Smooth muscle cell (in vitro differentiated cells): ENCODE measurements around the gene WDFY3. TPM values are rescaled to one million over a fixed set of nuclear protein-coding genes. Genes with fewer than 3 reads are reported as not detected.

ENCODE experiments used
- DNase-seq: peaks from one replicate; lab custom pipeline; 2025; ENCODE audit not compliant: unreplicated experiment; lab: John Stamatoyannopoulos, UW
- H2AFZ ChIP-seq: fragments of 200-600 bp; sonication (generic); 2 replicates; pipeline ENCODE4 v1.6.0; 2016; ENCODE audit warnings: antibody characterized with exemption, low read depth, mild to moderate bottlenecking
- H3F3A ChIP-seq: fragments of 200-600 bp; sonication (generic); 2 replicates; pipeline ENCODE4 v1.6.0; 2017; ENCODE audit warnings: antibody characterized with exemption, low read depth
- H3K27ac ChIP-seq: fragments of 200-600 bp; sonication (generic); 2 replicates; pipeline ENCODE4 v1.5.1; 2016; ENCODE audit warnings: low read depth, mild to moderate bottlenecking
- H3K27me3 ChIP-seq: fragments of 200-600 bp; sonication (generic); 2 replicates; pipeline ENCODE4 v1.6.1; 2016; ENCODE audit warnings: low read depth, mild to moderate bottlenecking
- H3K36me3 ChIP-seq: fragments of 200-600 bp; sonication (generic); 2 replicates; pipeline ENCODE4 v1.5.1; 2016; ENCODE audit warnings: low read depth
- H3K4me1 ChIP-seq: fragments of 200-600 bp; sonication (generic); 2 replicates; pipeline ENCODE4 v1.5.1; 2016; ENCODE audit warnings: low read depth
- H3K4me2 ChIP-seq: fragments of 200-600 bp; sonication (generic); 2 replicates; pipeline ENCODE4 v1.6.0; 2016; ENCODE audit warnings: mild to moderate bottlenecking
- H3K4me3 ChIP-seq: fragments of 200-600 bp; sonication (generic); 2 replicates; pipeline ENCODE4 v1.5.1; 2016; ENCODE audit warnings: mild to moderate bottlenecking
- H3K79me2 ChIP-seq: fragments of 200-600 bp; sonication (generic); 2 replicates; pipeline ENCODE4 v1.6.0; 2016; ENCODE audit warnings: low read depth, mild to moderate bottlenecking
- H3K9ac ChIP-seq: fragments of 200-600 bp; sonication (generic); 2 replicates; pipeline ENCODE4 v1.6.0; 2016; ENCODE audit warnings: low read depth
- H3K9me3 ChIP-seq: fragments of 200-600 bp; sonication (generic); replicated peaks from 2 replicates; pipeline ENCODE4 v1.5.1; 2016; ENCODE audit warnings: low read depth
- H4K20me1 ChIP-seq: fragments of 200-600 bp; sonication (generic); 2 replicates; pipeline ENCODE4 v1.6.0; 2016; ENCODE audit warnings: low read depth
- WGBS: methylation state at CpG from one replicate; pipeline ENCODE4 v1.1.7; 2016; ENCODE audit warnings: low lambda C conversion rate; 5-methylcytosine and 5-hydroxymethylcytosine counted together
- polyA plus RNA-seq: library from polyadenylated mRNA; unstranded; fragments of >200 nt; fragmentation: Nextera tagmentation; extraction: Ambion mirVana; gene quantifications from 2 replicates; pipeline ENCODE4 v1.2.1, GENCODE V29; 2016
- total RNA-seq: library from RNA; depleted of rRNA; stranded (reverse); fragments of >200 nt; gene quantifications from 2 replicates; pipeline ENCODE4 v1.2.3, GENCODE V29; 2014
- TF ChIP-seq, protein P1 (sequence below): fragments of 200-600 bp; sonication (generic); IDR thresholded peaks from 2 replicates; pipeline ENCODE4 v1.5.1; 2017; ENCODE audit warnings: borderline replicate concordance, mild to moderate bottlenecking, antibody characterized with exemption; ENCODE audit not compliant: insufficient read depth, poor library complexity, severe bottlenecking

The WDFY3 gene
- total and polyA plus RNA-seq, 2 experiments from 2014 or later: 4.0 to 63.9 TPM

DNA sequence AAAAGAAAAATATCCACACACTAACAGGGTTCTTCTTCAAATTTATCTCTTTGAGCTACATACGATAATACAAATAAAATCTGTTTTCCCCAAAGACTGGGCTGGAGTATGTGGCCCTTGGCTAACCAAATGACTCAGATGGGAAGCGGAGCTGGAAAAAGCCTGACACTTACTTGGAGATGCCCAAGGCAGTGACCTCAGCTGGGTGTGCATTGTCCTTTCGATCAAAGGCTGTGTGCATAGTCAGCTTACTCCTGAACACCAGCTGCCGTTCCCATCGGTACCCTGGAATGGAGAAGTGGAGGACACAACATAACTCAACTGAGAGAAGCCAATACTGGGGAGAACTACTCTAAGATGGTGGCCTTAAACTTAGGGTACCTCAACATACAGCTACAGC is 288.5 kb downstream of the WDFY3 start:
- no peaks in the 10 kb centered on the region for H3K79me2 ChIP-seq
- DNase-seq: no peak
- no peaks in the 10 kb centered on the region for H4K20me1 ChIP-seq
- H3K4me2 ChIP-seq: no peak overlapping the region
- peaks cover 12% of the 10 kb centered on the region for H3K4me1 ChIP-seq
- H2AFZ ChIP-seq: no peak overlapping the region
- peaks cover 26% of the 10 kb centered on the region for H3K36me3 ChIP-seq
- no peaks in the 10 kb centered on the region for H3K9me3 ChIP-seq
- 98% methylated on average over 5 of the region's 5 CpGs for WGBS
- peaks cover 9% of the 10 kb centered on the region for H3F3A ChIP-seq
- no peak overlapping the region for H3K4me3 ChIP-seq
- TF ChIP-seq, protein P1, sequence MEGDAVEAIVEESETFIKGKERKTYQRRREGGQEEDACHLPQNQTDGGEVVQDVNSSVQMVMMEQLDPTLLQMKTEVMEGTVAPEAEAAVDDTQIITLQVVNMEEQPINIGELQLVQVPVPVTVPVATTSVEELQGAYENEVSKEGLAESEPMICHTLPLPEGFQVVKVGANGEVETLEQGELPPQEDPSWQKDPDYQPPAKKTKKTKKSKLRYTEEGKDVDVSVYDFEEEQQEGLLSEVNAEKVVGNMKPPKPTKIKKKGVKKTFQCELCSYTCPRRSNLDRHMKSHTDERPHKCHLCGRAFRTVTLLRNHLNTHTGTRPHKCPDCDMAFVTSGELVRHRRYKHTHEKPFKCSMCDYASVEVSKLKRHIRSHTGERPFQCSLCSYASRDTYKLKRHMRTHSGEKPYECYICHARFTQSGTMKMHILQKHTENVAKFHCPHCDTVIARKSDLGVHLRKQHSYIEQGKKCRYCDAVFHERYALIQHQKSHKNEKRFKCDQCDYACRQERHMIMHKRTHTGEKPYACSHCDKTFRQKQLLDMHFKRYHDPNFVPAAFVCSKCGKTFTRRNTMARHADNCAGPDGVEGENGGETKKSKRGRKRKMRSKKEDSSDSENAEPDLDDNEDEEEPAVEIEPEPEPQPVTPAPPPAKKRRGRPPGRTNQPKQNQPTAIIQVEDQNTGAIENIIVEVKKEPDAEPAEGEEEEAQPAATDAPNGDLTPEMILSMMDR: no peak
- H3K27me3 ChIP-seq: no peaks in the 10 kb centered on the region
- H3K9ac ChIP-seq: no peak overlapping the region
- no peak overlapping the region for H3K27ac ChIP-seq

DNA sequence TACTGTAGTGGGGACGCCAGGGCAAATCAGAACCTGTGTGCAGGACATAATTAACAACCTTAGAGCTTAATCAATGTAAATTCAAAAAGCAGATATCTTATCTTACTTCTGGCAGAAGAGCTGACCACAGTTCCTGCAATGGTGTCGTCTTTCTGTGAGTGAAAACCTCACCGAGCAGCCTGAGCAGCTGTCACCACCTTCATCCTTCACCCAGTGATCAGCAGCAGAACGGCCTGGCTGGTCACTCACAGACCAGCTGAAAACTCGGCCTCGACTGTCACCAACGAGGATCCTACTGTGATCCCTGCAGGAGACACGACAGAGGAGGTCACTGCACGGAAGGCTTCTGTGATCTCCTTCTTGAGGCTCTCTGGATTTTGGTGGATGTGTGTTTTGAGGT is 289.4 kb downstream of the WDFY3 start:
- TF ChIP-seq, protein P1: no peak
- peaks cover 6% of the 10 kb centered on the region for H3K4me1 ChIP-seq
- H3K9ac ChIP-seq: no peak overlapping the region
- no peaks in the 10 kb centered on the region for H3K9me3 ChIP-seq
- H3K79me2 ChIP-seq: no peaks in the 10 kb centered on the region
- H3K4me2 ChIP-seq: no peak overlapping the region
- no peaks in the 10 kb centered on the region for H3K27me3 ChIP-seq
- H4K20me1 ChIP-seq: no peaks in the 10 kb centered on the region
- no peak overlapping the region for H2AFZ ChIP-seq
- no peak overlapping the region for H3K4me3 ChIP-seq
- no peak overlapping the region for H3K27ac ChIP-seq
- H3K36me3 ChIP-seq: peaks cover 31% of the 10 kb centered on the region
- WGBS: 75% methylated on average over 9 of the region's 9 CpGs
- no peak for DNase-seq
- H3F3A ChIP-seq: no peaks in the 10 kb centered on the region

DNA sequence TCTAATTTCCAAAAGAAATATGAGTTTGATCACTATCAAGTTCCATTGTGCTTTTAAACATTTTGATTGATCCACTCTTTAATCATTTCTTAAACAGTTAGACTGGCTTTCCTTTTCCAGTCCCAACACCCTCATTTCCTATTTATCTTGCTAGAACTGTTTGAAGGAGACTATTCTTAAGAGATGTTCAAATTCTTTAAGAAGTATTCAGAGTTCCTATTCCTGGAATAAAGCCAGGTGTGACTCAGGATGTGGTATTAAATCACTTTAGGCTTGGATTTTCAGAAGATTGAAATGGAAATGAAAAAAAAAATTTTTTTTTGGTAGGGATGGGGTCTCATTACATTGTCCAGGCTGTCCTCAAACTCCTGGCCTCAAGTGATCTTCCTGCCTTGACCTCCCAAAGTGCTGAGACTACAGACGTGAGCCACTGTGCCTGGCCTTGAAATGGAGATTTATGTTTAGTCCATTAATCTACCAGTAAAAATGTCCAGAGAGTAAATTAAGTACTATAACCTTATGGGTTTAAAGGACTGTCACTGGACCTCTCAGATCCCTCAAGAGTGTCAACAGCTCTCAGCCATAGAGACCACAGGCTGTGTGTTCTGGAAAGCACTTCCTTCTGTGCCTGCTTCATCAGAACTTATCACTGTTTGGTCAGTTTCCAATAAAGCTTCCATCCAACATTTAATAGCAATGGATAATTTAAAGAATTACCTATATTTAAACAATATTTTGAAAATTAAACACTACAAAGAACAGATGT is 292.8 kb downstream of the WDFY3 start:
- TF ChIP-seq, protein P1: no peak
- H4K20me1 ChIP-seq: no peaks in the 10 kb centered on the region
- no peaks in the 10 kb centered on the region for H3K27me3 ChIP-seq
- peak overlapping the region; percentile 24 for H3K4me2 ChIP-seq
- no peak overlapping the region for H2AFZ ChIP-seq
- H3K9ac ChIP-seq: no peak overlapping the region
- no peaks in the 10 kb centered on the region for H3K79me2 ChIP-seq
- H3K36me3 ChIP-seq: peaks cover 37% of the 10 kb centered on the region
- H3K4me1 ChIP-seq: no peaks in the 10 kb centered on the region
- H3K4me3 ChIP-seq: no peak overlapping the region
- H3K27ac ChIP-seq: peak overlapping the region; percentile 46
- H3F3A ChIP-seq: no peaks in the 10 kb centered on the region
- DNase-seq: no peak
- 33% methylated on average over 1 of the region's 1 CpG for WGBS
- H3K9me3 ChIP-seq: no peaks in the 10 kb centered on the region

DNA sequence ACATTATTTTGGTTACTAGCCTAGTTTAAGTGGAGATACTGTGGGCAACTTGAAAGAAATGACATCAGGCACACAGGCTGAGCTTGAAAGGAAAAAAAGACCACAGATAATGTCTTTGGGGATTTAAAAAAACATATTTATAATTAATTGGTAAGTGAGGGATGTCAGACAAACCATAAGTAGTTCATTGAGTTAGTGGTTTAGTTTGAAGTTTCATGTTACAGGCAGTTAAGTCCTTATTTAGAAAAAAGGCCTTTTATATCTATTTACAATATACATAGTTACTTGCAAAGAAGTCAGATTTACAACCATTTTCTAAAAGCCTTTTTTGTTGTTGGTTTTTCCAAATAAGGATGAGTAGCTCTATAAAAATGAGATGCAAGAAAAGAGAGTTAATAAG is 294.3 kb downstream of the WDFY3 start:
- H3K4me2 ChIP-seq: no peak overlapping the region
- no peak for DNase-seq
- TF ChIP-seq, protein P1: no peak
- H2AFZ ChIP-seq: no peak overlapping the region
- no peak overlapping the region for H3K4me3 ChIP-seq
- no peaks in the 10 kb centered on the region for H4K20me1 ChIP-seq
- H3K27ac ChIP-seq: no peak overlapping the region
- no peaks in the 10 kb centered on the region for H3K27me3 ChIP-seq
- H3K9me3 ChIP-seq: no peaks in the 10 kb centered on the region
- no peaks in the 10 kb centered on the region for H3K4me1 ChIP-seq
- no peak overlapping the region for H3K9ac ChIP-seq
- no peaks in the 10 kb centered on the region for H3F3A ChIP-seq
- no peaks in the 10 kb centered on the region for H3K79me2 ChIP-seq
- peaks cover 32% of the 10 kb centered on the region for H3K36me3 ChIP-seq
